Activated effector memory CD4-positive, alpha-beta T cell treated with anti-CD3 and anti-CD28 coated beads, Interleukin-2, amount 50 U/mL, for 16 hours (primary cell): ENCODE results near the gene KRT83.
"Not testable (repeated sequence)": the region's sequence is repeated elsewhere in the genome, so short reads cannot be mapped to it uniquely, and the experiment has no call there.

Source experiments
- DNase-seq: peaks from one replicate; pipeline ENCODE4 v3.0.0-alpha.2; 2020

KRT83 gene

GRCh38 chr12:52307836-52308805 lies 13.1 kb downstream of the KRT83 start:
- DNase-seq: peak; percentile 64

- no peak for DNase-seq
Measured at GRCh38 chr12:52306731-52307130, 14.5 kb downstream of the KRT83 start.

GRCh38 chr12:52305921-52306705 lies 15.1 kb downstream of the KRT83 start:
- DNase-seq: no peak

- not testable (repeated sequence) for DNase-seq
Measured at GRCh38 chr12:52304941-52305411, 16.2 kb downstream of the KRT83 start.

- DNase-seq: not testable (repeated sequence)
Measured at GRCh38 chr12:52302242-52302914, 18.8 kb downstream of the KRT83 start.

- not testable (repeated sequence) for DNase-seq
Measured at GRCh38 chr12:52301721-52302120, 19.5 kb downstream of the KRT83 start.

- DNase-seq: peak; percentile 14
Measured at GRCh38 chr12:52300796-52301691, 20.2 kb downstream of the KRT83 start.

- DNase-seq: no peak
Measured at GRCh38 chr12:52298677-52299190, 22.5 kb downstream of the KRT83 start.

GRCh38 chr12:52296572-52297215 lies 24.5 kb downstream of the KRT83 start:
- DNase-seq: no peak

- DNase-seq: no peak
Measured at GRCh38 chr12:52295663-52296062, 25.5 kb downstream of the KRT83 start.

GRCh38 chr12:52294803-52295202 lies 26.4 kb downstream of the KRT83 start:
- DNase-seq: no peak

- DNase-seq: no peak
Measured at GRCh38 chr12:52293926-52294325, 27.3 kb downstream of the KRT83 start.

- no peak for DNase-seq
Measured at GRCh38 chr12:52291267-52291935, 29.8 kb downstream of the KRT83 start, which contains the start of gene KRT81. Gene KRT81 (minus strand): TSS chr12:52291534. CDS start chr12:52291465, 69 bp downstream.

- DNase-seq: not testable (repeated sequence)
Measured at GRCh38 chr12:52290483-52291134, 30.6 kb downstream of the KRT83 start.

- DNase-seq: peak; percentile 42
Measured at GRCh38 chr12:52287816-52288805, 33.1 kb downstream of the KRT83 start.

- DNase-seq: peak; percentile 47
Measured at GRCh38 chr12:52286857-52287785, 34.1 kb downstream of the KRT83 start.

GRCh38 chr12:52285851-52286530 lies 35.2 kb downstream of the KRT83 start:
- DNase-seq: peak; percentile 38
